Ishikawa (cell line): Measurements from ENCODE around the gene TBC1D5.

ENCODE experiments used
- CREB1 ChIP-seq: IDR thresholded peaks from 2 replicates; pipeline ENCODE4 v1.6.1; 2012; ENCODE audit warnings: low read depth
- EGR1 ChIP-seq: IDR thresholded peaks from 2 replicates; pipeline ENCODE4 v1.6.1; 2012
- EP300 ChIP-seq: IDR thresholded peaks from 2 replicates; pipeline ENCODE4 v1.6.1; 2012; ENCODE audit warnings: borderline replicate concordance
- RAD21 ChIP-seq: IDR thresholded peaks from 2 replicates; pipeline ENCODE4 v1.6.1; 2012; ENCODE audit warnings: low read depth
- TAF1 ChIP-seq: IDR thresholded peaks from 2 replicates; pipeline ENCODE4 v1.6.1; 2012; ENCODE audit warnings: low read depth, mild to moderate bottlenecking
- TEAD4 ChIP-seq: IDR thresholded peaks from 2 replicates; pipeline ENCODE4 v1.6.1; 2012
- TF ChIP-seq, protein P1 (sequence below): IDR thresholded peaks from 2 replicates; pipeline ENCODE4 v1.6.1; 2012
- TF ChIP-seq, protein P2 (sequence below): IDR thresholded peaks from 2 replicates; pipeline ENCODE4 v1.6.1; 2012
- TF ChIP-seq, protein P3 (sequence below): IDR thresholded peaks from 2 replicates; pipeline ENCODE4 v1.6.1; 2012; ENCODE audit warnings: low read depth, mild to moderate bottlenecking

DNA sequence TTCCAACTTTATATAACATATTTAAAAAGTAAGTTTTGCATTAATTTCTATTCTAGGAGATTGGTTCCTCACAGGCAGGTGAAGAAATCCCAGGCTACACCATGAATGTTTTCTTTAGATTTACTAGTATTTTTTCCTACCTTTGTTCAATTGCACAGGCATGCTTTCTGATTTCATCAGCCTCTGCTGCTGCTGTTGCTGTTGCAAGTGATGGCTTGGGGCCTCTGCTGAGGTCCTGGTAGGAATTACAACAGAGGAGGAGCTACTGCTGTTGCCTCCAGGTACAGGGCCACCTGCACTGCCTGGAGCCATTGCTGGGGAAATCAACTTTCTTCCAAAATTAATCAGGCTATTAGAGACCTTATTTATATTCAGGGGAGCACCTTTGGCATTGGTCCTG lies 504.4 kb downstream of the TBC1D5 start:
- no peak for TF ChIP-seq EP300
- no peak for TF ChIP-seq EGR1
- TF ChIP-seq RAD21: no peak
- TF ChIP-seq, protein P1, sequence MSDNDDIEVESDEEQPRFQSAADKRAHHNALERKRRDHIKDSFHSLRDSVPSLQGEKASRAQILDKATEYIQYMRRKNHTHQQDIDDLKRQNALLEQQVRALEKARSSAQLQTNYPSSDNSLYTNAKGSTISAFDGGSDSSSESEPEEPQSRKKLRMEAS: no peak
- TF ChIP-seq TAF1: no peak
- TF ChIP-seq, protein P2, sequence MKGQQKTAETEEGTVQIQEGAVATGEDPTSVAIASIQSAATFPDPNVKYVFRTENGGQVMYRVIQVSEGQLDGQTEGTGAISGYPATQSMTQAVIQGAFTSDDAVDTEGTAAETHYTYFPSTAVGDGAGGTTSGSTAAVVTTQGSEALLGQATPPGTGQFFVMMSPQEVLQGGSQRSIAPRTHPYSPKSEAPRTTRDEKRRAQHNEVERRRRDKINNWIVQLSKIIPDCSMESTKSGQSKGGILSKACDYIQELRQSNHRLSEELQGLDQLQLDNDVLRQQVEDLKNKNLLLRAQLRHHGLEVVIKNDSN: no peak
- TF ChIP-seq CREB1: no peak
- TF ChIP-seq, protein P3, sequence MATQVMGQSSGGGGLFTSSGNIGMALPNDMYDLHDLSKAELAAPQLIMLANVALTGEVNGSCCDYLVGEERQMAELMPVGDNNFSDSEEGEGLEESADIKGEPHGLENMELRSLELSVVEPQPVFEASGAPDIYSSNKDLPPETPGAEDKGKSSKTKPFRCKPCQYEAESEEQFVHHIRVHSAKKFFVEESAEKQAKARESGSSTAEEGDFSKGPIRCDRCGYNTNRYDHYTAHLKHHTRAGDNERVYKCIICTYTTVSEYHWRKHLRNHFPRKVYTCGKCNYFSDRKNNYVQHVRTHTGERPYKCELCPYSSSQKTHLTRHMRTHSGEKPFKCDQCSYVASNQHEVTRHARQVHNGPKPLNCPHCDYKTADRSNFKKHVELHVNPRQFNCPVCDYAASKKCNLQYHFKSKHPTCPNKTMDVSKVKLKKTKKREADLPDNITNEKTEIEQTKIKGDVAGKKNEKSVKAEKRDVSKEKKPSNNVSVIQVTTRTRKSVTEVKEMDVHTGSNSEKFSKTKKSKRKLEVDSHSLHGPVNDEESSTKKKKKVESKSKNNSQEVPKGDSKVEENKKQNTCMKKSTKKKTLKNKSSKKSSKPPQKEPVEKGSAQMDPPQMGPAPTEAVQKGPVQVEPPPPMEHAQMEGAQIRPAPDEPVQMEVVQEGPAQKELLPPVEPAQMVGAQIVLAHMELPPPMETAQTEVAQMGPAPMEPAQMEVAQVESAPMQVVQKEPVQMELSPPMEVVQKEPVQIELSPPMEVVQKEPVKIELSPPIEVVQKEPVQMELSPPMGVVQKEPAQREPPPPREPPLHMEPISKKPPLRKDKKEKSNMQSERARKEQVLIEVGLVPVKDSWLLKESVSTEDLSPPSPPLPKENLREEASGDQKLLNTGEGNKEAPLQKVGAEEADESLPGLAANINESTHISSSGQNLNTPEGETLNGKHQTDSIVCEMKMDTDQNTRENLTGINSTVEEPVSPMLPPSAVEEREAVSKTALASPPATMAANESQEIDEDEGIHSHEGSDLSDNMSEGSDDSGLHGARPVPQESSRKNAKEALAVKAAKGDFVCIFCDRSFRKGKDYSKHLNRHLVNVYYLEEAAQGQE: no peak
- TF ChIP-seq TEAD4: no peak
